Caco-2 (cell line): Measurements from ENCODE around the gene BRD7. TPM values are rescaled to one million over a fixed set of nuclear protein-coding genes. Genes with fewer than 3 reads are reported as not detected.
"Not testable (repeated sequence)": the region's sequence is repeated elsewhere in the genome, so short reads cannot be mapped to it uniquely, and the experiment has no call there.

Source experiments
- BruUV-seq: library from RNA; stranded (reverse); fragments of 400-500 nt; replicated peaks from 2 replicates; lab custom pipeline; 2021; lab: Mats Ljungman, UMichigan
- CTCF ChIA-PET: fragments of 300-600 bp; sonication (Branson Sonifier 250); formaldehyde crosslinking; loops from one replicate; lab custom pipeline; 2022; ENCODE audit warnings: antibody characterized with exemption; lab: Charles Lee
- POLR2A ChIA-PET: fragments of 300-600 bp; sonication (Branson Sonifier 250); formaldehyde crosslinking; loops from one replicate; lab custom pipeline; 2022; ENCODE audit warnings: antibody characterized with exemption; lab: Charles Lee
- DNase-seq, 2 experiments: peaks; one replicate each; pipeline versions ENCODE4 v3.0.0 to v3.0.0-alpha.2; 2020 to 2022
- H3K27me3 ChIP-seq: replicated peaks from 2 replicates; pipeline ENCODE4 v1.6.0; 2011; ENCODE audit warnings: low read length; ENCODE audit not compliant: control insufficient read depth, insufficient read depth
- H3K36me3 ChIP-seq: 2 replicates; pipeline ENCODE4 v1.5.1; 2011; ENCODE audit warnings: low read length; ENCODE audit not compliant: control insufficient read depth, insufficient read depth
- H3K4me1 ChIP-seq: fragments of 250-450 bp; sonication (Bioruptor Pico); 2 replicates; pipeline ENCODE4 v1.5.1; 2020; ENCODE audit warnings: mild to moderate bottlenecking
- H3K4me3 ChIP-seq: 2 replicates; pipeline ENCODE4 v1.5.1; 2011; ENCODE audit warnings: low read depth, mild to moderate bottlenecking, control low read depth, low read length
- H3K9me3 ChIP-seq: fragments of 250-450 bp; sonication (Bioruptor Pico); 2 replicates; pipeline ENCODE4 v1.5.1; 2020; ENCODE audit warnings: mild to moderate bottlenecking, moderate library complexity
- H3K27ac Mint-ChIP-seq: one replicate; pipeline ENCODE4 v1.8.0; 2022; ENCODE audit warnings: mixed read lengths; ENCODE audit not compliant: unreplicated experiment
- H3K27me3 Mint-ChIP-seq: one replicate; pipeline ENCODE4 v1.8.0; 2022; ENCODE audit warnings: mixed read lengths; ENCODE audit not compliant: insufficient read depth, unreplicated experiment
- H3K36me3 Mint-ChIP-seq: one replicate; pipeline ENCODE4 v1.8.0; 2022; ENCODE audit warnings: mild to moderate bottlenecking, mixed read lengths; ENCODE audit not compliant: insufficient read depth, unreplicated experiment
- H3K4me1 Mint-ChIP-seq: one replicate; pipeline ENCODE4 v1.8.0; 2022; ENCODE audit warnings: low read depth, mixed read lengths; ENCODE audit not compliant: unreplicated experiment
- H3K4me3 Mint-ChIP-seq: one replicate; pipeline ENCODE4 v1.8.0; 2022; ENCODE audit warnings: mild to moderate bottlenecking, moderate library complexity, mixed read lengths; ENCODE audit not compliant: unreplicated experiment
- H3K9me3 Mint-ChIP-seq: one replicate; pipeline ENCODE4 v1.8.0; 2022; ENCODE audit warnings: mixed read lengths; ENCODE audit not compliant: unreplicated experiment
- intact Hi-C: fragments of 100-400 bp; cut with micrococcal nuclease; formaldehyde crosslinking; loops from one replicate; pipeline ENCODE4 v1.10.0; 2022; ENCODE audit not compliant: unreplicated experiment
- total RNA-seq: library from RNA; stranded (reverse); gene quantifications from 2 replicates; pipeline ENCODE4 v1.2.3, GENCODE V29; 2022
- TF ChIP-seq, protein P1 (sequence below), 2 experiments: fragments of 200-600 bp in 1 of 2; IDR thresholded peaks; 1 replicate in 1 of 2; 2 replicates in 1 of 2; pipeline versions ENCODE4 v1.5.1 to v1.8.0; 2011 to 2022; ENCODE audit warnings: antibody characterized with exemption in 1 of 2, control low read depth in 1 of 2, inconsistent platforms in 1 of 2, low read depth in 1 of 2, low read length in 1 of 2, mild to moderate bottlenecking in 1 of 2, moderate library complexity in 1 of 2; ENCODE audit not compliant: insufficient read depth in 1 of 2, severe bottlenecking in 1 of 2, unreplicated experiment in 1 of 2

The BRD7 gene
- total RNA-seq, 1 experiment from 2014 or later, result 170 TPM

DNA sequence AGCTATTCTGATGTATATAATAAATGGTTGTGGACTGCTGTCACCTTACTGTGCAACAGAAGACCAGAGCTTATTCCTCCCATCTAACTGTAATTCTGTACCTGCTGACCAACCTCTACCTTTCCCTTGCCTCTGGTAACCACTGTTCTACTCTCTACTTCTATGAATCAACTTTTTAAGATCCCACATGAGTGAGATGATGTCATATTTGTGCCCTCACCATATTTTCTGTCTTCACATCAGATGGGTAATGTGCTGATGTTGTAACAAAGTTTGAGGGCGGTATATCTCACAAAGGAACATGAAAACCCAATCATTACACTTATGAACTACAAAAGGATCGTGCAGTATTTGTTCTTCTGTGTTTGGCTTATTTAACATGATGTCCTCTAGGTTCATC lies 16.8 kb downstream of the BRD7 start:
- Mint-ChIP-seq H3K9me3 (peaks cover 20% of the 10 kb centered on the region), H3K36me3 (peaks cover 91% of the 10 kb centered on the region), H3K4me1 (no peaks in the 10 kb centered on the region), H3K27ac (no peak overlapping the region), H3K4me3 (no peak overlapping the region), H3K27me3 (no peaks in the 10 kb centered on the region)
- Histone ChIP-seq H3K4me1 (no peaks in the 10 kb centered on the region), H3K4me3 (no peak overlapping the region), H3K9me3 (peaks cover 10% of the 10 kb centered on the region), H3K27me3 (no peaks in the 10 kb centered on the region), H3K36me3 (no peaks in the 10 kb centered on the region; the same call in 1 of the 2 replicates)
- intact Hi-C loops, result no loop called here
- ChIA-PET CTCF (no interaction called here), POLR2A (no interaction called here)
- DNase-seq, result no peak
- TF ChIP-seq, protein P1, sequence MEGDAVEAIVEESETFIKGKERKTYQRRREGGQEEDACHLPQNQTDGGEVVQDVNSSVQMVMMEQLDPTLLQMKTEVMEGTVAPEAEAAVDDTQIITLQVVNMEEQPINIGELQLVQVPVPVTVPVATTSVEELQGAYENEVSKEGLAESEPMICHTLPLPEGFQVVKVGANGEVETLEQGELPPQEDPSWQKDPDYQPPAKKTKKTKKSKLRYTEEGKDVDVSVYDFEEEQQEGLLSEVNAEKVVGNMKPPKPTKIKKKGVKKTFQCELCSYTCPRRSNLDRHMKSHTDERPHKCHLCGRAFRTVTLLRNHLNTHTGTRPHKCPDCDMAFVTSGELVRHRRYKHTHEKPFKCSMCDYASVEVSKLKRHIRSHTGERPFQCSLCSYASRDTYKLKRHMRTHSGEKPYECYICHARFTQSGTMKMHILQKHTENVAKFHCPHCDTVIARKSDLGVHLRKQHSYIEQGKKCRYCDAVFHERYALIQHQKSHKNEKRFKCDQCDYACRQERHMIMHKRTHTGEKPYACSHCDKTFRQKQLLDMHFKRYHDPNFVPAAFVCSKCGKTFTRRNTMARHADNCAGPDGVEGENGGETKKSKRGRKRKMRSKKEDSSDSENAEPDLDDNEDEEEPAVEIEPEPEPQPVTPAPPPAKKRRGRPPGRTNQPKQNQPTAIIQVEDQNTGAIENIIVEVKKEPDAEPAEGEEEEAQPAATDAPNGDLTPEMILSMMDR (IDR thresholded peaks at IDR 0.05; ENCODE audit: insufficient read depth in 1 of 2, low read depth in 1 of 2, low read length in 1 of 2, severe bottlenecking in 1 of 2, unreplicated experiment in 1 of 2), result no peak
- BruUV-seq, result no TSS peak

DNA sequence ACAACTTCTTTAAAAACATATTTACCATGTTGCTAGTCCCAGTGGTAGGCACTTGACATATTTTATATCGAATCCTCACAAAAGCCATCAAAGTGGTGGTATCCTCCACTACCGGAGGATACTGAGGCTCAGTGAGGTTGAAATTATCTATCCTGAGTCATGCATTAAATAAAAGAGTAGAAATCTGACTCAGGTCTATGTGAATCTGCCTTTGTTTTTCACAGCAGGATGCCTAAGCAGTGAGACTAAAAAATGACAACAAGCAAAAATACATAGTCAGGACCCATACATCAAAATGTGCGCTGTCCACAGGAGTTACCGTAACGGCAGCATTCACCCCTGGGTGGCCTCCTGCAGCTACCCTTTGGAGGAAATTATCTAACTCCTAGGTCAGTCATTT lies 17.7 kb downstream of the BRD7 start:
- Histone ChIP-seq H3K4me3 (no peak overlapping the region), H3K9me3 (peaks cover 10% of the 10 kb centered on the region), H3K27me3 (no peaks in the 10 kb centered on the region), H3K36me3 (no peaks in the 10 kb centered on the region; the same call in 1 of the 2 replicates), H3K4me1 (no peaks in the 10 kb centered on the region)
- POLR2A ChIA-PET, result no interaction called here
- TF ChIP-seq, protein P1 (IDR thresholded peaks at IDR 0.05; ENCODE audit: insufficient read depth in 1 of 2, low read depth in 1 of 2, low read length in 1 of 2, severe bottlenecking in 1 of 2, unreplicated experiment in 1 of 2), result no peak
- CTCF ChIA-PET, result no interaction called here
- Mint-ChIP-seq H3K9me3 (peaks cover 20% of the 10 kb centered on the region), H3K4me3 (no peak overlapping the region), H3K27ac (no peak overlapping the region), H3K27me3 (no peaks in the 10 kb centered on the region), H3K4me1 (no peaks in the 10 kb centered on the region), H3K36me3 (peaks cover 95% of the 10 kb centered on the region)
- BruUV-seq, result no TSS peak
- DNase-seq, result no peak
- intact Hi-C loops, result no loop called here

DNA sequence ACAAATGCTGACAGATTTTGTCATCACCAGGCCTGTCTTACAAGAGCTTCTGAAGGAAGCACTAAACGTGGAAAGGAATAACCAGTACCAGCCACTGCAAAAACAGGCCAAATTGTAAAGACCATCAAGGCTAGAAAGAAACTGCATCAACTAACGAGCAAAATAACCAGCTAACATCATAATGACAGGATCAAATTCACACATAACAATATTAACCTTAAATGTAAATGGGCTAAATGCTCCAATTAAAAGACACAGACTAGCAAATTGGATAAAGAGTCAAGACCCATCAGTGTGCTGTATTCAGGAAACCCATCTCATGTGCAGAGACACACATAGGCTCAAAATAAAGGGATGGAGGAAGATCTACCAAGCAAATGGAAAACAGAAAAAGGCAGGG lies 23.6 kb downstream of the BRD7 start:
- BruUV-seq, POLR2A ChIA-PET, H3K27me3 ChIP-seq, H3K27ac Mint-ChIP-seq, H3K9me3 Mint-ChIP-seq, H3K9me3 ChIP-seq, intact Hi-C loops, H3K4me1 ChIP-seq, H3K4me3 ChIP-seq, CTCF ChIA-PET, H3K36me3 ChIP-seq, H3K4me1 Mint-ChIP-seq, H3K27me3 Mint-ChIP-seq, H3K4me3 Mint-ChIP-seq, DNase-seq: not testable (repeated sequence)
- peaks cover 76% of the 10 kb centered on the region for H3K36me3 Mint-ChIP-seq

DNA sequence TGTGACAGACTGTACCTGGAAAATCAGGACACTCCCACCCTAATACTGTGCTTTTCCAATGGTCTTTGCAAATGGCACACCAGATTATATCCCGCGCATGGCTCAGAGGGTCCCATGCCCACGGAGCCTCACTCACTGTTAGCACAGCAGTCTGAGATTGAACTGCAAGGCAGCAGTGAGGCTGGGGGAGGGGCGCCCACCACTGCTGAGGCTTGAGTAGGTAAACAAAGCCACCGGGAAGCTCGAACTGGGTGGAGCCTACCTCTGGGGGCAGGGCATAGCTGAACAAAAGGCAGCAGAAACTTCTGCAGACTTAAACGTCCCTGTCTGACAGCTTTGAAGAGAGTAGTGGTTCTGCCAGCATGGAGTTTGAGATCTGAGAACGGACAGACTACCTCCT lies 25.2 kb downstream of the BRD7 start:
- H3K4me3 ChIP-seq, CTCF ChIA-PET, BruUV-seq, H3K9me3 ChIP-seq, H3K9me3 Mint-ChIP-seq, DNase-seq, H3K27me3 ChIP-seq, H3K27ac Mint-ChIP-seq, H3K4me3 Mint-ChIP-seq, H3K27me3 Mint-ChIP-seq, H3K36me3 ChIP-seq, H3K4me1 ChIP-seq, intact Hi-C loops, POLR2A ChIA-PET, H3K4me1 Mint-ChIP-seq: not testable (repeated sequence)
- peaks cover 68% of the 10 kb centered on the region for H3K36me3 Mint-ChIP-seq
